Activated T-cell treated with anti-CD3 and anti-CD28 coated beads, Interleukin-2, amount 50 U/mL, for 72 hours (primary cell): ENCODE data around the gene PERCC1. TPM values are rescaled to one million over a fixed set of nuclear protein-coding genes. Genes with fewer than 3 reads are reported as not detected.
A peak's percentile ranks its signal among the peaks of the same experiment; 100 is the strongest.

ENCODE experiments used
- ATAC-seq, 2 donors: fragments of 150-1000 bp; cut with Tn5 transposase; replicated peaks in 1 of 2; 2 replicates each; pipeline ENCODE4 v1.10.0; 2021; ENCODE audit warnings: moderate library complexity in 2 of 2, mild to moderate bottlenecking in 1 of 2
- DNase-seq, 2 donors: peaks; one replicate each; pipeline ENCODE4 v3.0.0; 2021 to 2022; ENCODE audit warnings: mixed read lengths in 1 of 2
- H3K27ac Mint-ChIP-seq: one replicate; pipeline ENCODE4 v1.8.0; 2022; ENCODE audit warnings: mild to moderate bottlenecking, moderate library complexity, mixed read lengths
- H3K27me3 Mint-ChIP-seq: one replicate; pipeline ENCODE4 v1.8.0; 2022; ENCODE audit warnings: low read depth, mixed read lengths
- H3K36me3 Mint-ChIP-seq, 2 donors: one replicate each; pipeline ENCODE4 v1.8.0; 2022; ENCODE audit warnings: mixed read lengths in 2 of 2, mild to moderate bottlenecking in 1 of 2; ENCODE audit not compliant: insufficient read depth in 2 of 2
- H3K4me1 Mint-ChIP-seq: one replicate; pipeline ENCODE4 v1.8.0; 2022; ENCODE audit warnings: low read depth, mixed read lengths
- H3K4me3 Mint-ChIP-seq, 2 donors: one replicate each; pipeline ENCODE4 v1.8.0; 2022; ENCODE audit warnings: mild to moderate bottlenecking in 2 of 2, mixed read lengths in 2 of 2, moderate library complexity in 2 of 2
- H3K9me3 Mint-ChIP-seq, 2 donors: one replicate each; pipeline ENCODE4 v1.8.0; 2022; ENCODE audit warnings: mixed read lengths in 2 of 2
- total RNA-seq, 2 donors: library from RNA; stranded (reverse); gene quantifications; one replicate each; pipeline ENCODE4 v1.2.3, GENCODE V29; 2022

Gene PERCC1
- total RNA-seq, 2 donors from 2014 or later = 0.81 TPM; not detected in 1

DNA sequence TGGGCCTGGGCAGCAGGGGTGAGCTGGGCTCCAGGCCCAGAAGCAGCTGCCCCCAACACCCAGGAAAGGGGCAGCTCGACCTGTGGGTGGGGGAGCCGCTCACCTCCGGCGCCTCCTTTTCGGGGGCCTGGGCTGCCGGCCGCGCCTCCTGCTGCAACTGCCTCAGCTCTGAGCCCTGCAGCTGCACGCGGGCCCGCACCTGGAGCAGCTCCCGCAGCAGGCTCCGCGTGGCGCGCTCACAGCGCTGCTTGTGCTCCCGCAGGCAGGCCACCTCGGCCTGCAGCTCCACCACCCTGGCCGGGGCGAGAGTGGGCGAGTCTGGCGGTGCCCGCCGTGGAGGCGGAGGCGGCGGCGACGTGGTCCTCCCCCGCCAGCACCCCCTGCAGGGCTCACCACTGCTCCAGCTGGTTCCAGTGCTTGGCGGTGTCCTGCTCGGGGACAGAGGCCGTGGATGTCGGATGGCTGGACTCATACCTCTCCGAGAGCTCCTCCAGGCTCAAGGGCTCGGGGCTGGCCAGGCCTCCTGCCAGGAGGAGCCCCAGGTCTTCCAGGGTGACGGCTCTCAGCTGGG lies 12.6 kb downstream of the PERCC1 start:
- no peak for DNase-seq
- H3K9me3 Mint-ChIP-seq = no peaks in the 10 kb centered on the region
- no peak for ATAC-seq
- H3K4me1 Mint-ChIP-seq = no peaks in the 10 kb centered on the region
- H3K27me3 Mint-ChIP-seq = no peaks in the 10 kb centered on the region
- no peak overlapping the region for H3K27ac Mint-ChIP-seq
- no peak overlapping the region for H3K4me3 Mint-ChIP-seq
- no peaks in the 10 kb centered on the region for H3K36me3 Mint-ChIP-seq

DNA sequence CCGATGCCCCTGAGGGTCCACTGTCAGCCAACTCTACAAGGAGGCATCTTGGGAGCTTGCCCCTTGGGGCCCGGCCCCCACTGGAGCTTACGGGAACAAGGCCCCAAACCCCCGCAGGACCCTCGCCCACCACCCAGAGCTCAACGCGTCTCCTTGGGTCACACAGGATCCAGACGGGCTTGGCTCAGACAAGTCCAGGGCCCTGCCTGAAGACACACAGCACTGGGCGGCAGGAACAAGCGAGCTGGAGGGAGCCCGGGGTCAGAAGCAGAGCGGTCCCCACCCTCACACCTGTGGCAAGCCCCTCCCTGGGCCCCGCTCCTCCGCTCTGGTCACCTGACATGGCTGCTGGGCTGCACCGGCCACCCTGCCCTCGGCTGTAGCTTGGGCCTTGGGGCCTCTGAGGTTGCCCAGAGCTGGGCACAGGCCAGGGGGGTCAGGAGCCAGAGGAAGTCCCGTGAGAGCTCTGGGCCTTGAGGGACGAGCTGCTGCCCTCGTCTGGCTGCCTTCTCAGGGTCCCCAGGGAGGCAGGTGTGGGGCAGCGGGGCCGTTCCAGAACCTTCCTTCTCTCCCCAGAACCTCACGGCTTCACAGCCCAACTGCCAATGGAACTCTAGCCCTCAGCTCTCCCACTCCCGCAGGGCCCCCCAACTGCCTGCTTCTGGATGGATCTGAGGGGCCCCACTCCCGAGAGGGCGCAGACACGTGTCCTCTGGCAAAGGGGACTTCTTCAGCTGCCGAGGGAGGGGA lies 13.3 kb downstream of the PERCC1 start, which contains the start of gene CCDC154:
TSS of gene CCDC154 (minus strand) at position 577 of the 750 bp plus-strand sequence. CDS start at position 343, 234 bp downstream.
- ATAC-seq (no peak), DNase-seq (no peak)
- H3K27me3 Mint-ChIP-seq = no peaks in the 10 kb centered on the region
- H3K4me1 Mint-ChIP-seq = no peaks in the 10 kb centered on the region
- no peak within 1 kb of the TSS for H3K27ac Mint-ChIP-seq
- H3K9me3 Mint-ChIP-seq = no peaks in the 10 kb centered on the region
- H3K4me3 Mint-ChIP-seq = no peak within 1 kb of the TSS
- no peaks in the 10 kb centered on the region for H3K36me3 Mint-ChIP-seq

DNA sequence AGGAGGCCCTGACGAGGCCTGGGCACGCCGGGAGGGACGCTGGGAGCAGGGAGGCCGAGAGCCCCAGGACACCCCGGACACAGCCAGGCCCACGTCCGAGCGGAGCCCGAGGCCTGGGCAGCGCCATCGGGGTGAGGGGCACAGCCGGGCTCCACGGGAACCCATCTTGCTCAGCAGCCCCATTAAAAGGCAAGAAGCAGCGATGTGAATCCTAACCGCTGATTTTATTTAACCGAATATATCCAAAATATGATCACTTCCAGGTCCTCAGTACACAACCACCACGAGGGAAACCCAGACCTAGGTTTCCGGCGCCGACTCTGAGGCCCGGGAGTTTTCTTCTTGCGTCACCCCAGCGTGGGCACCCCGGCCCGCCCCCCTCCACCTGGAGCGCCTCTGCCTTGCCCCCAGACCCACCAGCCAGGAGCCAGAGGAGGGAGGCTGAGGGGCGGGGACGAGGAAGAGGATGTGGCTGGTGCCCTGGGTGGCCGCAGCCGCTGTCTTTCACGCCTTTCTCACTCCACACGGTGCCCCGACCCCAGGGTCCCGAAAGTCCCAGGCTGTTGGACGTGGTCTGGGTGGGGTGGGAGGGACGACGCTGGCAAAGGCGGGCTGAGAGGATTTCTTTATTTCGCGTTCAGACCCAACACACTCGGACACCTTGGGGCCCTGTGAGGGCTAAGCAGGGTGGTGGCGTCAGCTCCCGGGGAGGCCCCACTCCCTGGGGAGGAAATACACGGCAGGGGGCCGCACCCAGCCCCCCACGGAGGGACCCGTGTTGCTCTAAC lies 14.0 kb downstream of the PERCC1 start:
- Mint-ChIP-seq H3K9me3 (no peaks in the 10 kb centered on the region), H3K4me1 (no peaks in the 10 kb centered on the region), H3K27me3 (no peaks in the 10 kb centered on the region), H3K4me3 (no peak overlapping the region), H3K36me3 (no peaks in the 10 kb centered on the region), H3K27ac (no peak overlapping the region)
- ATAC-seq (no peak), DNase-seq (no peak)

DNA sequence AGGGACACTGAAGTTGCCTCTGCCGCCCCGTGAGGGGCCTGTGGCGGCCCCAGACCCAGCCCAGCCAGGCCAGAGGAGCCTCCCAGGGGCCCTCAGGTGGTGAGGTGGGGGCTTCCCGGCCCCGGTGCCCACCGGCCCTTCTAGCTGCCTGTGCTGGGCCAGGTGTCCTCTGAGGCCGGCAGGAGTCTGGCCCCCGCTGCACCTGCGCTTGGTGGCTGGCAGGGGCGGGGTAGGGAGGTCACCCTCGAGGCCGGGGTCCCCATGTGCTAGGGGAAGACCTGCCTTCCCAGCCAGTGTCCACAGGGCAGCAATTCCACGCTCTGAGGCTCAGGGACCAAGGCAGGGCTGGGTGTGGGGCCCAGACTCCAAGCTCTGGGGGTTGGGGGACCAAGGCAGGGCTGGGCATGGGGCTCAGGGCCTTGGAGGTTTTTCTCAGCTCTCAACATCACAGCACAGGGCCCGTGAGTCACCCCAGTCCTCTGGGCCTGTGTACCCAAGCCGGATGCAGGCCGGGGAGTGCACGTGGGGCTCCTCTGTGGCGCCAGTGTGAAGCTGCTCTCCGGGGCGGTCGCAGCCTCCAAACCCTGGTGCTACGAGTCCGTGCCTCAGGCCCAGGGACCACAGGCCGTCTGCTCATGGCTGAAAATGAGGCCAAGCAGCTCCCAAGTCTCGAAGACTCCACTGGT lies 14.8 kb downstream of the PERCC1 start:
- no peaks in the 10 kb centered on the region for H3K36me3 Mint-ChIP-seq
- H3K9me3 Mint-ChIP-seq = no peaks in the 10 kb centered on the region
- no peaks in the 10 kb centered on the region for H3K27me3 Mint-ChIP-seq
- ATAC-seq = no peak
- H3K4me3 Mint-ChIP-seq = no peak overlapping the region
- no peak overlapping the region for H3K27ac Mint-ChIP-seq
- no peaks in the 10 kb centered on the region for H3K4me1 Mint-ChIP-seq
- DNase-seq = no peak

- H3K27me3 Mint-ChIP-seq = no peaks in the 10 kb centered on the region
- H3K4me3 Mint-ChIP-seq = no peak overlapping the region
- H3K4me1 Mint-ChIP-seq = no peaks in the 10 kb centered on the region
- H3K36me3 Mint-ChIP-seq = no peaks in the 10 kb centered on the region
- H3K9me3 Mint-ChIP-seq = no peaks in the 10 kb centered on the region
- no peak overlapping the region for H3K27ac Mint-ChIP-seq
- ATAC-seq (no peak), DNase-seq (no peak)
Observed at GRCh38 chr16:1446296-1447080, 15.6 kb downstream of the PERCC1 start.

GRCh38 chr16:1447965-1448364 lies 17.1 kb downstream of the PERCC1 start:
- ATAC-seq = no peak
- Mint-ChIP-seq H3K9me3 (no peaks in the 10 kb centered on the region), H3K27me3 (no peaks in the 10 kb centered on the region), H3K27ac (no peak overlapping the region), H3K36me3 (no peaks in the 10 kb centered on the region), H3K4me1 (no peaks in the 10 kb centered on the region), H3K4me3 (no peak overlapping the region)
- DNase-seq = no peak

DNA sequence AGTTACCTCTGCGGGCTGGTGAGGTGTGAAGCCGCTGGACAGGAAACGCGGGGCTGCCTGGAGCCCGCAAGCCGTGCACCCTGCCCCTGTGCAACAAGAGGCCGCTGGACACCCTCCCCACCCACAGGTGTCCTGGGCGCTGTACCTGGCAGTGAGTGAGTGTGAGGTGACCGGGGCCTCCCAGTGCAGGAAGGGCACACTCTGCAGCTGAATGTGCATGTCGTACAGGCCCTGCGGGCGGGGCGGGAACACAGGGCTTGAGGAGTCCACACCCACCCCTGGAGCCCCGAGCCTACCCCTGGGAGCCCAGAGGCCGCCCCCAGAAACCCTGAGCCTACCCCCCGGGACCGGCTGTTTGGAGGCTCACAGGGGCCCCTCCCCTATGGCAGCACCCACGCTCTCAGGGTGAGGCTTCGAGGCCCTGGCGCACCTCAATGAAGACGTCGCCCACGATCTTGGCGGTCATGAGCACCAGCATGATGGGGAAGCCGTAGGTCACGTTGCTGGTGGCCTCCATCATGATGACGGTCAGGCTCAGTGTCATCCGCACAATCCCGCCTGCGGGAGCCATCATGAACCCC lies 17.7 kb downstream of the PERCC1 start:
- H3K27me3 Mint-ChIP-seq = no peaks in the 10 kb centered on the region
- no peak overlapping the region for H3K27ac Mint-ChIP-seq
- no peak overlapping the region for H3K4me3 Mint-ChIP-seq
- no peaks in the 10 kb centered on the region for H3K9me3 Mint-ChIP-seq
- no peaks in the 10 kb centered on the region for H3K36me3 Mint-ChIP-seq
- no peaks in the 10 kb centered on the region for H3K4me1 Mint-ChIP-seq
- no peak for ATAC-seq
- DNase-seq = no peak

DNA sequence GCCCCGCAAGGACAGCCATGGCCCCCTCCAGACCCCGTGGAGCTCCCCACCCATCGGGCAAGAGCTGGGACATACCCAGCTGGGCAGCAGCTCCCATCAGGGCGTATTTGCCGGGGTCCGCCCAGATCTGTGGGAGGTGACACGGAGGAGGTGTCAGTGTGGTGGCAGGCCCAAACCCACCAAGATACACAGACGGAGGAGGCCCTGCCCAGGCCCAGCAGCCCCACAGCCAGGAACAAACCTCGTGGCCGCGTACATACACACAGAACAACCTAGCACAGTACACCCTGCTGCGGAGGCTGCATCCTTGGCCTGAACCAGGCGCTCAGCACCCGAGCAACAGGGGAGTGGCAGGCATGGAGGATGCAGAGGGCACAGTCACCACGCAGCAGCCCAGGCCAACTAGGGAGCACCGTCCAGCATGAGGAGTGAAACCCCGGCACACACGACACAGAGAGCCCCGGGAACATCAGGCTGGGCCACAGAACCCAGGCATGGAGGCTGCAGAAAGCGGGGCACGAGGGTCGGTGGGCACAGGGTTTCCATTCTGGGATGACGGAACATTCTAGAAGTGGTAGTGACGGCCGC lies 18.4 kb downstream of the PERCC1 start:
- Mint-ChIP-seq H3K36me3 (no peaks in the 10 kb centered on the region), H3K27ac (no peak overlapping the region), H3K27me3 (no peaks in the 10 kb centered on the region), H3K4me3 (no peak overlapping the region), H3K9me3 (no peaks in the 10 kb centered on the region), H3K4me1 (no peaks in the 10 kb centered on the region)
- no peak for ATAC-seq
- DNase-seq = no peak

DNA sequence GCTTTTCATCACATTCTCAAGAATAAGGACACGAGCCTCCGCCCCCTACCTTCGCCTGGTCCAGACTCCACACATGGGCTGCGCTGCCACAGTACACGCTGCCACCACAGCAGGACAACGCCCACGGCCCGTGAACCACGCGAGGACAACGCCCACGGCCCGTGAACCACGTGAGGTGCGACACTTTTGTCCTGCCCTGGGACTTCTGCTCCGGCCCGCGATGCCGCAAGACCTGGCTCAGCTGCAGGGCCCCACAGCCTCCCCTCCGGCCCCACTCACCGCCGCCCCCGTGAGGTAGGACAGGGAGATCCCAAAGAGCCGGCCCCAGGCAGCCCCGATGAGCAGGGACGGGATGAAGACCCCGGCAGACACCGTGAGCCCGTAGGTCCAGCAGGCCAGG lies 19.3 kb downstream of the PERCC1 start:
- Mint-ChIP-seq H3K36me3 (no peaks in the 10 kb centered on the region), H3K9me3 (no peaks in the 10 kb centered on the region), H3K27me3 (no peaks in the 10 kb centered on the region), H3K4me1 (no peaks in the 10 kb centered on the region), H3K4me3 (no peak overlapping the region), H3K27ac (no peak overlapping the region)
- no peak for DNase-seq
- ATAC-seq = no peak

DNA sequence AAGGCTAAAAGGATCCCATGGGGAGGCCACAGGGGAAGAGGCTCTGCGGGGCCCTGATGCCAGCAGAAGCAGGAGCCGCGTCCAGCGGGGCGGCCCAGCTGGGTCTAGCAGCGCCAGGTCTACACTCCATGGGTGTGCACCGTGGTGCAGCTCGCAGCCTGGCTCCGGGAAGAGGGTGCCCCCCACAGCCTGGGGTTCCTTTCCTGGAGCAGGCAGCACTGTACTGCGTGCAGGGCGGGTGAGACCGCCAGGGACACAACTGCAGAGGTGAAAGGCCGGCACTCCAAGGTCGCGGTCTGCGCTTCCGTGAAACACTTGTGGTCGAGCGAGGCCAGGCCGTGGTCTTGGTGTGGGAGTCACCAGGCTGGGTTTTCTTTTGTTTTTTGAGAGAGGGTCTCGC lies 20.0 kb downstream of the PERCC1 start:
- no peaks in the 10 kb centered on the region for H3K4me1 Mint-ChIP-seq
- H3K9me3 Mint-ChIP-seq = no peaks in the 10 kb centered on the region
- H3K27ac Mint-ChIP-seq = no peak overlapping the region
- no peaks in the 10 kb centered on the region for H3K36me3 Mint-ChIP-seq
- H3K27me3 Mint-ChIP-seq = no peaks in the 10 kb centered on the region
- ATAC-seq = no peak
- DNase-seq = no peak
- H3K4me3 Mint-ChIP-seq = no peak overlapping the region

DNA sequence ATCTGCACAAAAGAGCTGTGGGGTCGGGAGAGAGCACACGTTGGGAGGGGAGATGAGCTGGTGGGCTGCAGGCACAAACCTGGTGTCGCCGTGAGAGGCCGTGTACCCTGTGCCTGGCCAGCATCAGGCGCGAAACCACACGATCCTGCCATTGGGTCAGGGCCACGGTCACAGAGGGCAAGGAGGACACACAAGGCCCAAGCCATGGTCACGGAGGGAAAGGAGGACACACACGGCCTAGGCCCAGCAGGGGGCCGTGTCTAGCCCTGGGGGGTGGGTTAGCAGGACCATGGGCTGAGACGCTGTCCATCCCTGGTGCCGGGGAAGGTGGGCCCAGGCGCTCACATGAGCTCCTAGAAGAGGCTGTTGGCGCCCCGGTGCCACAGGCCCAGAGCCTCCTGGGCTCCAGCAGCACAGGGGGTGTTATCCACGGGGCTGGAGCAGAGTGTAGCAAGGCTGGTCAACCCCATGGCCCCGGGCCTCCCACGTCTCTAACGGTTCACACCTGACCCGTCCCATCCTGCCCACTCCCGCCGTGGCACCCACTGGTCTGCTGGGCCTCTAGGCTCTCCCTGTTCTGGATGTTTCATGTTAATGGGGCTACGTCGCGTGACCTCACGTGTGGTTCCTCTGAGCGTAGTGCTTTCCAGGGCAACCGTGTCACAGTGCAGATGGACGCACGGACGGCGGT lies 21.0 kb downstream of the PERCC1 start:
- peak in 1 of 2 donors; percentile 19 for ATAC-seq
- DNase-seq = no peak
- no peaks in the 10 kb centered on the region for H3K27me3 Mint-ChIP-seq
- H3K27ac Mint-ChIP-seq = no peak overlapping the region
- no peaks in the 10 kb centered on the region for H3K4me1 Mint-ChIP-seq
- H3K36me3 Mint-ChIP-seq = no peaks in the 10 kb centered on the region
- no peaks in the 10 kb centered on the region for H3K9me3 Mint-ChIP-seq
- no peak overlapping the region for H3K4me3 Mint-ChIP-seq
